K562 (cell line): Measurements from ENCODE around the gene KCNJ15.

Experiments
- CTCF ChIP-seq, 3 experiments: IDR thresholded peaks in 2 of 3; conservative IDR thresholded peaks in 1 of 3; 2 replicates each; pipeline ENCODE4 v1.5.1; 2011 to 2012; ENCODE audit warnings: low read length in 3 of 3, mild to moderate bottlenecking in 3 of 3, control low read depth in 2 of 3, improper control_type of control experiment in 1 of 3, inconsistent platforms in 1 of 3, low read depth in 1 of 3, mixed read lengths in 1 of 3, moderate library complexity in 1 of 3; ENCODE audit not compliant: insufficient read depth in 2 of 3
- FOXJ3 ChIP-seq: sonication (generic); formaldehyde crosslinking; IDR thresholded peaks from 2 replicates; pipeline ENCODE4 v1.4.0; 2020; ENCODE audit warnings: mild to moderate bottlenecking, missing genetic modification reagents
- MAFG ChIP-seq: fragments of 450-650 bp; conservative IDR thresholded peaks from 2 replicates; pipeline ENCODE4 v1.6.1; 2016; ENCODE audit warnings: missing genetic modification characterization, missing compliant biosample characterization
- POLR2A ChIP-seq: fragments of 450-650 bp; conservative IDR thresholded peaks from 2 replicates; pipeline ENCODE4 v1.6.1; 2016
- SIRT6 ChIP-seq: IDR thresholded peaks from one replicate; pipeline ENCODE4 v1.6.1; 2012; ENCODE audit warnings: low read depth, mild to moderate bottlenecking, control low read depth, inconsistent platforms, low read length, moderate library complexity
- YY1 ChIP-seq, 3 experiments: IDR thresholded peaks; 2 replicates each; pipeline ENCODE4 v1.6.1; 2011; ENCODE audit warnings: low read length in 2 of 3, mild to moderate bottlenecking in 2 of 3, moderate library complexity in 2 of 3, borderline replicate concordance in 1 of 3, control low read depth in 1 of 3, low read depth in 1 of 3; ENCODE audit not compliant: insufficient read depth in 3 of 3, insufficient replicate concordance in 2 of 3, control insufficient read depth in 1 of 3, insufficient read length in 1 of 3; ENCODE audit errors: extremely low read depth in 1 of 3
- ZNF274 ChIP-seq: IDR thresholded peaks from 2 replicates; pipeline ENCODE4 v1.6.1; 2011; ENCODE audit warnings: low read depth, mild to moderate bottlenecking, low read length, moderate library complexity, borderline replicate concordance
- TF ChIP-seq, protein P1 (sequence below): fragments of 450-650 bp; conservative IDR thresholded peaks from 2 replicates; pipeline ENCODE4 v1.6.1; 2016; ENCODE audit warnings: missing genetic modification characterization, low read depth, mild to moderate bottlenecking, missing compliant biosample characterization, moderate library complexity

GRCh38 chr21:38289705-38290485, 33.1 kb downstream of the KCNJ15 start:
- TF ChIP-seq MAFG (tag) (no peak), SIRT6 (no peak), YY1 (IDR thresholded peaks at IDR 0.05; ENCODE audit: borderline replicate concordance in 1 of 3, control insufficient read depth in 1 of 3, extremely low read depth in 1 of 3, insufficient read depth in 3 of 3, insufficient read length in 1 of 3, insufficient replicate concordance in 2 of 3, low read depth in 1 of 3, low read length in 2 of 3) (no peak), CTCF (IDR thresholded peaks at IDR 0.05 in 2 of 3, conservative IDR thresholded peaks at IDR 0.05 in 1 of 3; ENCODE audit: insufficient read depth in 2 of 3, low read depth in 1 of 3, low read length in 3 of 3) (no peak), ZNF274 (no peak), POLR2A (no peak), FOXJ3 (CRISPR knock-in tag) (no peak)
- TF ChIP-seq, protein P1, sequence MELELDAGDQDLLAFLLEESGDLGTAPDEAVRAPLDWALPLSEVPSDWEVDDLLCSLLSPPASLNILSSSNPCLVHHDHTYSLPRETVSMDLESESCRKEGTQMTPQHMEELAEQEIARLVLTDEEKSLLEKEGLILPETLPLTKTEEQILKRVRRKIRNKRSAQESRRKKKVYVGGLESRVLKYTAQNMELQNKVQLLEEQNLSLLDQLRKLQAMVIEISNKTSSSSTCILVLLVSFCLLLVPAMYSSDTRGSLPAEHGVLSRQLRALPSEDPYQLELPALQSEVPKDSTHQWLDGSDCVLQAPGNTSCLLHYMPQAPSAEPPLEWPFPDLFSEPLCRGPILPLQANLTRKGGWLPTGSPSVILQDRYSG (tag), result no peak
